Measurements from ENCODE around the gene CAMTA1. TPM values are rescaled to one million over a fixed set of nuclear protein-coding genes. Genes with fewer than 3 reads are reported as not detected.

Gene CAMTA1
- total RNA-seq, 5 donors from 2014 or later (not counting 1 experiment from before 2014, with no cell fraction given): 29.7 to 37.4 (median 34.6) TPM

DNA sequence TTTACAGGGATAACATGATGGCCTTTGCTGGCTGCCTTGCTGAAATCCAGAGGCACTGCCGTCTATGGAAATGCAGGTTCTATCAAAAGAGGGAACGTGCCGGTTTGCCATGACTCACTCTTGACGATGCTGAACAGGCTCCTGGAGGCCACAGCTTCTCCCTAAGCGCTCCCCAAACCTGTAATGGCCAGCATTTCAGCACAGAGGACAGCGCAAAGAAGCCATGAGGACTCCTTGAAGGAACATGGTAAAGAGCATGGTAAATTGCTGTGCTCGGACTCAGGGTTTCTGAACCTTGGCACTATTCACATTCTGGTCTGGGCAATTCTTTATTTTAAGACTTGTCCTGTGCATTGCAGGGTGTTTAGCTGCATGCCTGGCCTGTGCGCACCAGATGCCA lies 217.5 kb downstream of the CAMTA1 start:
- no peaks in the 10 kb centered on the region for H3K4me1 ChIP-seq (ENCODE audit: control insufficient read depth in 1 of 2, extremely low read depth in 1 of 2, insufficient read depth in 2 of 2, low read length in 2 of 2)
- H3K9me3 ChIP-seq: no peaks in the 10 kb centered on the region
- H3K27ac Mint-ChIP-seq: no peak overlapping the region
- H3K9me3 Mint-ChIP-seq: no peaks in the 10 kb centered on the region
- H3K4me1 Mint-ChIP-seq: no peaks in the 10 kb centered on the region
- WGBS (ENCODE audit: insufficient coverage): 86% methylated on average over 8 of the region's 8 CpGs
- H3K27ac ChIP-seq (ENCODE audit: low read length): no peak overlapping the region
- POLR2A ChIA-PET: no interaction called here
- H3K4me3 Mint-ChIP-seq: no peak overlapping the region
- H3K27me3 ChIP-seq (replicated peaks in 1 of 2; ENCODE audit: control insufficient read depth in 2 of 2, extremely low read depth in 1 of 2, insufficient read depth in 2 of 2, low read length in 1 of 2): peaks cover 0 to 13% of the 10 kb centered on the region in 2 experiments
- DNase-seq (no peak), ATAC-seq (replicated peaks in 1 of 4) (no peak)
- CTCF ChIA-PET: no interaction called here
- no peak overlapping the region for H3K4me3 ChIP-seq (ENCODE audit: control insufficient read depth in 1 of 2, extremely low read depth in 1 of 2, low read length in 1 of 2)
- H3K36me3 Mint-ChIP-seq: no peaks in the 10 kb centered on the region
- peaks cover 9 to 16% of the 10 kb centered on the region in 2 donors for H3K27me3 Mint-ChIP-seq
- H3K36me3 ChIP-seq (ENCODE audit: control insufficient read depth in 2 of 2, extremely low read depth in 1 of 2, insufficient read depth in 1 of 2, low read length in 1 of 2): no peaks in the 10 kb centered on the region

GRCh38 chr1:7003676-7004075 lies 218.4 kb downstream of the CAMTA1 start:
- Mint-ChIP-seq H3K27me3 (peaks cover 9 to 10% of the 10 kb centered on the region in 2 donors), H3K36me3 (no peaks in the 10 kb centered on the region), H3K9me3 (no peaks in the 10 kb centered on the region), H3K4me1 (no peaks in the 10 kb centered on the region), H3K27ac (no peak overlapping the region), H3K4me3 (no peak overlapping the region)
- ATAC-seq (replicated peaks in 1 of 4) (no peak), DNase-seq (no peak)
- no peak overlapping the region for H3K4me3 ChIP-seq (ENCODE audit: control insufficient read depth in 1 of 2, extremely low read depth in 1 of 2, low read length in 1 of 2)
- POLR2A ChIA-PET: no interaction called here
- no peaks in the 10 kb centered on the region for H3K9me3 ChIP-seq
- no peaks in the 10 kb centered on the region for H3K36me3 ChIP-seq (ENCODE audit: control insufficient read depth in 2 of 2, extremely low read depth in 1 of 2, insufficient read depth in 1 of 2, low read length in 1 of 2)
- CTCF ChIA-PET: no interaction called here
- no peak overlapping the region for H3K27ac ChIP-seq (ENCODE audit: low read length)
- H3K27me3 ChIP-seq (replicated peaks in 1 of 2; ENCODE audit: control insufficient read depth in 2 of 2, extremely low read depth in 1 of 2, insufficient read depth in 2 of 2, low read length in 1 of 2): peaks cover 0 to 13% of the 10 kb centered on the region in 2 experiments
- 90% methylated on average over 2 of the region's 5 CpGs for WGBS (ENCODE audit: insufficient coverage)
- no peaks in the 10 kb centered on the region for H3K4me1 ChIP-seq (ENCODE audit: control insufficient read depth in 1 of 2, extremely low read depth in 1 of 2, insufficient read depth in 2 of 2, low read length in 2 of 2)

DNA sequence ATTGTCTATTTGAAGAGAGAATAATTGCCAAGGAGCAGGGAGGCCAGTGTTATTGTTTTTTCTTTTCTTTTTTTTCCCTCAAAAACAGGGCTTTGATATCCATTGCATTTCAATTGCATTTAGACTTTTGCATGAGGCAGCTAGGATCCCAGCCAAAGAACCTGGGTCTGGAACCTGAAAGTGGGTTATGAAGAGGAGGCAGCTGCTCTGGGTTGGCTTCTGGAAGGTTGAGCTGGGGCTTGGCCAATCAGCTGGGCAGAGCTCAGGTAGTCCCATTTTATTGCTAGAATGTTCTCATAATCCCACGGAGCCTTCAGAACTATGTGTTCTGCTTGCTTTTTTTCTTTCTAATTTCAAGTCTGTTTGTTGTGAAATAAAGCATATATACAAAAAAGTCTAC lies 218.9 kb downstream of the CAMTA1 start:
- Histone ChIP-seq H3K27ac (ENCODE audit: low read length) (no peak overlapping the region), H3K27me3 (replicated peaks in 1 of 2; ENCODE audit: control insufficient read depth in 2 of 2, extremely low read depth in 1 of 2, insufficient read depth in 2 of 2, low read length in 1 of 2) (peaks cover 0 to 13% of the 10 kb centered on the region in 2 experiments), H3K4me1 (ENCODE audit: control insufficient read depth in 1 of 2, extremely low read depth in 1 of 2, insufficient read depth in 2 of 2, low read length in 2 of 2) (no peaks in the 10 kb centered on the region), H3K36me3 (ENCODE audit: control insufficient read depth in 2 of 2, extremely low read depth in 1 of 2, insufficient read depth in 1 of 2, low read length in 1 of 2) (no peaks in the 10 kb centered on the region), H3K4me3 (ENCODE audit: control insufficient read depth in 1 of 2, extremely low read depth in 1 of 2, low read length in 1 of 2) (no peak overlapping the region), H3K9me3 (no peaks in the 10 kb centered on the region)
- no peaks in the 10 kb centered on the region for H3K36me3 Mint-ChIP-seq
- DNase-seq (no peak), ATAC-seq (replicated peaks in 1 of 4) (no peak)
- no peak overlapping the region for H3K4me3 Mint-ChIP-seq
- H3K27ac Mint-ChIP-seq: no peak overlapping the region
- no CpG with 5 or more reads among the region's 1 CpG for WGBS (ENCODE audit: insufficient coverage)
- POLR2A ChIA-PET: no interaction called here
- CTCF ChIA-PET: no interaction called here
- peaks cover 9 to 10% of the 10 kb centered on the region in 2 donors for H3K27me3 Mint-ChIP-seq
- H3K4me1 Mint-ChIP-seq: no peaks in the 10 kb centered on the region
- no peaks in the 10 kb centered on the region for H3K9me3 Mint-ChIP-seq

DNA sequence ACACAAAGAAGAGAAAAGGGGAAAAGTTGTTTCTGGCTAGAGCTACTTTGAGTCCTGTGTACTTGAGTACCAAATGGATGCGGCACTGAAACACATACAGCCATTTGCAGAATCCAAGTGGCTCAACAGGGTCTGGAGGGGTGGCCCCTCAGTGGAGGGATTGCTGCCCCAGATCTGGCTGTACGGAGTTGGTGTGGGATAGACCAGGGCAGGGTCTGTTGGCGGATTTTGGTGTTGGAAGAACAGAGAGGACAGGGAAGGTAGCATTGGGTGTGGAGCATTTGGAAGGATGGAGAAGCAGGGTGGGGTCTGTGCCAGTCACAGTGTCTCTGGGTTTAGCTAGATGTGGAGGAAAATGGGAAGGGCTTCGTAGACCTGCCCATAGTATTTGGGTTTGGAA lies 220.5 kb downstream of the CAMTA1 start:
- 74% methylated on average over 3 of the region's 4 CpGs for WGBS (ENCODE audit: insufficient coverage)
- no peaks in the 10 kb centered on the region for H3K9me3 ChIP-seq
- peaks cover 0 to 12% of the 10 kb centered on the region in 2 experiments for H3K27me3 ChIP-seq (replicated peaks in 1 of 2; ENCODE audit: control insufficient read depth in 2 of 2, extremely low read depth in 1 of 2, insufficient read depth in 2 of 2, low read length in 1 of 2)
- no peaks in the 10 kb centered on the region for H3K9me3 Mint-ChIP-seq
- H3K4me3 Mint-ChIP-seq: no peak overlapping the region
- no peaks in the 10 kb centered on the region for H3K4me1 Mint-ChIP-seq
- no peaks in the 10 kb centered on the region for H3K36me3 ChIP-seq (ENCODE audit: control insufficient read depth in 2 of 2, extremely low read depth in 1 of 2, insufficient read depth in 1 of 2, low read length in 1 of 2)
- peaks cover 6 to 9% of the 10 kb centered on the region in 2 donors for H3K27me3 Mint-ChIP-seq
- ChIA-PET POLR2A (no interaction called here), CTCF (no interaction called here)
- H3K36me3 Mint-ChIP-seq: no peaks in the 10 kb centered on the region
- no peak overlapping the region for H3K27ac ChIP-seq (ENCODE audit: low read length)
- no peak overlapping the region for H3K4me3 ChIP-seq (ENCODE audit: control insufficient read depth in 1 of 2, extremely low read depth in 1 of 2, low read length in 1 of 2)
- DNase-seq: no peak
- H3K4me1 ChIP-seq (ENCODE audit: control insufficient read depth in 1 of 2, extremely low read depth in 1 of 2, insufficient read depth in 2 of 2, low read length in 2 of 2): no peaks in the 10 kb centered on the region
- no peak for ATAC-seq (replicated peaks in 1 of 4)
- no peak overlapping the region for H3K27ac Mint-ChIP-seq

DNA sequence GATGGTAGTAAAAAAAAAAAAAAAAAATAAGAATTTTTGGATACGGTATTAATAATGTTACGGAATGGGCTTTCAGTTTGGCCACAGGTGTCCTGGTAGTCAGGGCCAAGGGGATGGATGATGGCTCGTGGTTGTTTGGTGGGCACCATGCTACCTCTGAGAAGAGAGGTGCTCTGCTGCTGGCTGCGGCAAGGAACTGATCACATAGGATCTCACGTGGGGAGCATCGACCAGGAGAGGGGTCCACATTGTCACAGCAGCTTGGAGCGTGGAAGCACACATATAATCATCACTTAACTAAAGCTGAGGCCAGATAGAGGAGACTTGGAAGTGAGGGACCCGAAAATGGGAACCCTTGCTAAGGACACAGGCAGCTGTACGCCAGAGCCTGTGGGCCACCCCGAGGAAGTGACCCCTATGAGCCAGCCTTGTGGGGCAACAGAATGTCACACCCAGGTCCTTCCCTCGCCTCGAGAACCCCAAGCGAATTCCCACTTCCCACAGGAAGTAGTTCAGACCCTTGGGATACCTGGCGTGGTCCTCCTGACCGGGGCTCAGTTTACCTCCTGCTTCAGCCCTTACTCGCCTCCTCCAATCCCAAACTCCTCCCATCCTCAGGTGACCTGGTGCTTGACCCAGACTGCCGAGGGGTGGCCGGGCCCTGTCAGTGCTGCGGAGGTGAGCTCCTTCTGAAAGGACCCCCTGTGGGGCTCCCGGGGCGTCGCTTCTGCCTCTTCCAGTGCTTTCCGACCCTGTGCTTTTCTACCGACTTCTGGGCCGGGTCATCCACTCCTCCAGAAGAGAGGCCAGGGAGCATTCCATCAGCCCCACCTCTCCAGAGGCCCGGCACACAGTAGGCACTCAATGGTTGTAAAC lies 222.0 kb downstream of the CAMTA1 start:
- WGBS (ENCODE audit: insufficient coverage): 87% methylated on average over 19 of the region's 26 CpGs
- no peaks in the 10 kb centered on the region for H3K36me3 Mint-ChIP-seq
- CTCF ChIA-PET: no interaction called here
- H3K27ac ChIP-seq (ENCODE audit: low read length): no peak overlapping the region
- no peaks in the 10 kb centered on the region for H3K4me1 Mint-ChIP-seq
- DNase-seq: no peak
- H3K36me3 ChIP-seq (ENCODE audit: control insufficient read depth in 2 of 2, extremely low read depth in 1 of 2, insufficient read depth in 1 of 2, low read length in 1 of 2): no peaks in the 10 kb centered on the region
- H3K9me3 ChIP-seq: no peaks in the 10 kb centered on the region
- POLR2A ChIA-PET: no interaction called here
- peaks cover 6% of the 10 kb centered on the region in 2 donors for H3K27me3 Mint-ChIP-seq
- ATAC-seq (replicated peaks in 1 of 4): no peak
- no peaks in the 10 kb centered on the region for H3K9me3 Mint-ChIP-seq
- H3K4me3 Mint-ChIP-seq: no peak overlapping the region
- H3K27me3 ChIP-seq (replicated peaks in 1 of 2; ENCODE audit: control insufficient read depth in 2 of 2, extremely low read depth in 1 of 2, insufficient read depth in 2 of 2, low read length in 1 of 2): peaks cover 0 to 12% of the 10 kb centered on the region in 2 experiments
- H3K4me3 ChIP-seq (ENCODE audit: control insufficient read depth in 1 of 2, extremely low read depth in 1 of 2, low read length in 1 of 2): no peak overlapping the region
- no peak overlapping the region for H3K27ac Mint-ChIP-seq
- H3K4me1 ChIP-seq (ENCODE audit: control insufficient read depth in 1 of 2, extremely low read depth in 1 of 2, insufficient read depth in 2 of 2, low read length in 2 of 2): no peaks in the 10 kb centered on the region

DNA sequence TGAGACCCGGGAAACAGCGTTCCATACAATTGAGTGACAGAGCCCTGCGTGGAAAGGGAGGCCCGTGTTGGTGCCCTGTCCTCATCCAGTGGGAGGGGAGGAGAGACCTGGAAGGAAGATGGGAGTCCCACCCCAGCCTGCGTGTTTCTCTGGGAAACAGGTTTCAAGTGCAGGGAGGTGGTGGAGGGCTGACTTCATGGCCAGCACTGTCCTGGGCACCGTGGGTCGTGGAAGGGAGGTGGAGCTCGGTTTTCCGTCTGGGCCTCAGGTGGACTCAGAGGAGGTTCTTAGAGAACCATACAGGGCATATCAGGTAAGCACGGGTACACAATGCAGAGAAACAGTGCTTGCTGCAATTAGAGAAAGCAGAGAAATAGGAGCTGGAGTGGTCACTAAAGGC lies 222.6 kb downstream of the CAMTA1 start:
- 84% methylated on average over 7 of the region's 10 CpGs for WGBS (ENCODE audit: insufficient coverage)

More for the DNA sequence above, 222.6 kb downstream of the CAMTA1 start:
- no peaks in the 10 kb centered on the region for H3K36me3 ChIP-seq (ENCODE audit: control insufficient read depth in 2 of 2, extremely low read depth in 1 of 2, insufficient read depth in 1 of 2, low read length in 1 of 2)
- no peak overlapping the region for H3K27ac ChIP-seq (ENCODE audit: low read length)
- Mint-ChIP-seq H3K4me1 (no peaks in the 10 kb centered on the region), H3K9me3 (no peaks in the 10 kb centered on the region), H3K4me3 (no peak overlapping the region), H3K36me3 (no peaks in the 10 kb centered on the region), H3K27ac (no peak overlapping the region), H3K27me3 (peaks cover 6% of the 10 kb centered on the region in 2 donors)
- ChIA-PET CTCF (no interaction called here), POLR2A (no interaction called here)
- H3K4me3 ChIP-seq (ENCODE audit: control insufficient read depth in 1 of 2, extremely low read depth in 1 of 2, low read length in 1 of 2): no peak overlapping the region
- peaks cover 0 to 12% of the 10 kb centered on the region in 2 experiments for H3K27me3 ChIP-seq (replicated peaks in 1 of 2; ENCODE audit: control insufficient read depth in 2 of 2, extremely low read depth in 1 of 2, insufficient read depth in 2 of 2, low read length in 1 of 2)
- DNase-seq (no peak), ATAC-seq (replicated peaks in 1 of 4) (no peak)
- H3K9me3 ChIP-seq: no peaks in the 10 kb centered on the region
- H3K4me1 ChIP-seq (ENCODE audit: control insufficient read depth in 1 of 2, extremely low read depth in 1 of 2, insufficient read depth in 2 of 2, low read length in 2 of 2): no peaks in the 10 kb centered on the region

Data from T-cell (primary cell).